B cell (primary cell): ENCODE measurements around the gene LMF2.

Experiments used
- EZH2 ChIP-seq: IDR thresholded peaks from 2 replicates; pipeline ENCODE4 v1.6.1; 2012; ENCODE audit warnings: borderline replicate concordance, low read depth, mild to moderate bottlenecking, moderate library complexity, low read length; ENCODE audit not compliant: insufficient read depth, poor library complexity, severe bottlenecking
- TF ChIP-seq, protein P1 (sequence below): fragments of 200-600 bp; IDR thresholded peaks from one replicate; pipeline ENCODE4 v1.8.0; 2022; ENCODE audit warnings: antibody characterized with exemption, mild to moderate bottlenecking

DNA sequence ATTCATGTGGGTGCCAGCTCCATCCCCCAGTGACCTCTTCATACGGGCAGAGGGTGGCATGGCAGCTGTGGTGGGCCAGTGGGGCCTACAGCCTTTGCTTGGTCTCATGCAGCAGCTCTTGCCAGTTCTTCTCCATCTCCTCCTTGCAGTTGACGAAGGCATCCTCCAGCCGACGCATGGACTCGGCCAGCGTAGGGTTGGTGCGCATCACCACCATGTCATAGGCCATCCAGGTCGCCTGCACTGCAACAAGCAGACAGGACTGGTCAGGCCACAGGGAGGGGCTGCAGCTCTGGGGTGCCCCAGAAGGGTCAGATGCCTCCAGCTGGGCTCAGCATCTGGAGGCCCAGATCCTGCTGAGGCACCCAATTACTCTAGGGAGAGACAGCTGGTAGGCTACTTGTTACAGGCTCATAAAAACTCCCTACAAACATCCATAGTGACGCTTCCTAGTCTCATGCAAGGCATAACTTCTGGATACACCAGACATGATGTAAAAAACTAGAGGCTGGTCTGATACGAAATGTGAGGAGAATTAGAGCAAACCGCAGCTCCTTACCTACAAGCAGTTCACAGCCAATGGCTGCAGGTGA lies 43.8 kb upstream of the LMF2 start:
- TF ChIP-seq, protein P1, sequence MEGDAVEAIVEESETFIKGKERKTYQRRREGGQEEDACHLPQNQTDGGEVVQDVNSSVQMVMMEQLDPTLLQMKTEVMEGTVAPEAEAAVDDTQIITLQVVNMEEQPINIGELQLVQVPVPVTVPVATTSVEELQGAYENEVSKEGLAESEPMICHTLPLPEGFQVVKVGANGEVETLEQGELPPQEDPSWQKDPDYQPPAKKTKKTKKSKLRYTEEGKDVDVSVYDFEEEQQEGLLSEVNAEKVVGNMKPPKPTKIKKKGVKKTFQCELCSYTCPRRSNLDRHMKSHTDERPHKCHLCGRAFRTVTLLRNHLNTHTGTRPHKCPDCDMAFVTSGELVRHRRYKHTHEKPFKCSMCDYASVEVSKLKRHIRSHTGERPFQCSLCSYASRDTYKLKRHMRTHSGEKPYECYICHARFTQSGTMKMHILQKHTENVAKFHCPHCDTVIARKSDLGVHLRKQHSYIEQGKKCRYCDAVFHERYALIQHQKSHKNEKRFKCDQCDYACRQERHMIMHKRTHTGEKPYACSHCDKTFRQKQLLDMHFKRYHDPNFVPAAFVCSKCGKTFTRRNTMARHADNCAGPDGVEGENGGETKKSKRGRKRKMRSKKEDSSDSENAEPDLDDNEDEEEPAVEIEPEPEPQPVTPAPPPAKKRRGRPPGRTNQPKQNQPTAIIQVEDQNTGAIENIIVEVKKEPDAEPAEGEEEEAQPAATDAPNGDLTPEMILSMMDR = no peak
- TF ChIP-seq EZH2 = no peak
